DOHH2 (cell line): ENCODE measurements around the gene TFPT.

Experiments
- H3F3A ChIP-seq: fragments of 200-600 bp; sonication (generic), shearing (Covaris generic); 2 replicates; pipeline ENCODE4 v1.6.0; 2016; ENCODE audit warnings: antibody characterized with exemption, mild to moderate bottlenecking; ENCODE audit not compliant: control insufficient read depth, insufficient read depth
- H3K27ac ChIP-seq: fragments of 200-600 bp; sonication (generic); 2 replicates; pipeline ENCODE4 v1.5.1; 2014; ENCODE audit warnings: low read depth, mild to moderate bottlenecking, low read length, moderate library complexity
- H3K27me3 ChIP-seq: fragments of 200-600 bp; sonication (generic); 2 replicates; pipeline ENCODE4 v1.6.1; 2014; ENCODE audit warnings: mild to moderate bottlenecking, low read length, mixed read lengths; ENCODE audit not compliant: control insufficient read depth
- H3K36me3 ChIP-seq: fragments of 200-600 bp; sonication (generic); 2 replicates; pipeline ENCODE4 v1.6.1; 2014; ENCODE audit warnings: mild to moderate bottlenecking, low read length, moderate library complexity, mixed read lengths; ENCODE audit not compliant: control insufficient read depth
- H3K4me1 ChIP-seq: fragments of 200-600 bp; sonication (generic); 2 replicates; pipeline ENCODE4 v1.6.1; 2014; ENCODE audit warnings: mild to moderate bottlenecking, low read length, mixed read lengths; ENCODE audit not compliant: control insufficient read depth
- H3K4me2 ChIP-seq: fragments of 200-600 bp; sonication (generic); 2 replicates; pipeline ENCODE4 v1.6.0; 2014; ENCODE audit warnings: mild to moderate bottlenecking, low read length, moderate library complexity
- H3K4me3 ChIP-seq: fragments of 200-600 bp; sonication (generic); 2 replicates; pipeline ENCODE4 v1.5.1; 2014; ENCODE audit warnings: mild to moderate bottlenecking, low read length, mixed read lengths
- H3K79me2 ChIP-seq: fragments of 200-600 bp; sonication (generic); 2 replicates; pipeline ENCODE4 v1.6.1; 2014; ENCODE audit warnings: mild to moderate bottlenecking, low read length, mixed read lengths; ENCODE audit not compliant: control insufficient read depth
- H3K9me2 ChIP-seq: fragments of 200-600 bp; sonication (generic); replicated peaks from 2 replicates; pipeline ENCODE4 v1.6.1; 2014; ENCODE audit warnings: mild to moderate bottlenecking, low read length, mixed read lengths; ENCODE audit not compliant: control insufficient read depth
- H3K9me3 ChIP-seq: fragments of 200-600 bp; sonication (generic); 2 replicates; pipeline ENCODE4 v1.6.1; 2014; ENCODE audit warnings: antibody characterized with exemption, low read length, mixed read lengths; ENCODE audit not compliant: control insufficient read depth, insufficient read depth
- H4K20me1 ChIP-seq: fragments of 200-600 bp; sonication (generic); 2 replicates; pipeline ENCODE4 v1.6.0; 2014; ENCODE audit warnings: low read depth, mild to moderate bottlenecking, antibody characterized with exemption, low read length, moderate library complexity; ENCODE audit not compliant: control insufficient read depth, insufficient read depth
- EZH2phosphoT487 ChIP-seq: fragments of 200-600 bp; sonication (generic); IDR thresholded peaks from 2 replicates; pipeline ENCODE4 v1.6.1; 2017; ENCODE audit warnings: borderline replicate concordance, mild to moderate bottlenecking, antibody characterized with exemption, low read length, moderate library complexity, mixed read lengths
- TF ChIP-seq, protein P1 (sequence below): fragments of 200-600 bp; sonication (generic); IDR thresholded peaks from one replicate; pipeline ENCODE4 v1.5.1; 2014; ENCODE audit warnings: antibody characterized with exemption, mild to moderate bottlenecking, low read depth, low read length; ENCODE audit not compliant: poor library complexity, severe bottlenecking

TFPT gene

DNA sequence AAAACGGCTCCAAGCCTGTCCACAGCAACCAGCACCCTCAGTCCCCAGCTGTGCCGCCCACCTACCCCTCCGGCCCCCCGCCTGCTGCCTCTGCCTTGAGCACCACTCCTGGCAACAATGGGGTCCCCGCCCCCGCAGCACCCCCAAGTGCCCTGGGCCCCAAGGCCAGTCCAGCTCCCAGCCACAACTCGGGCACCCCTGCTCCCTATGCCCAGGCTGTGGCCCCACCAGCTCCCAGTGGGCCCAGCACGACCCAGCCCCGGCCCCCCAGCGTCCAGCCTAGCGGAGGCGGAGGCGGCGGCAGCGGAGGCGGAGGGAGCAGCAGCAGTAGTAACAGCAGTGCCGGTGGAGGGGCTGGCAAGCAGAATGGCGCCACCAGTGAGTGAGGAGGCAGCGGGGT is 32.7 kb upstream of the TFPT start:
- H3F3A ChIP-seq, result no peaks in the 10 kb centered on the region
- H3K36me3 ChIP-seq, result peaks cover 96% of the 10 kb centered on the region
- H3K4me2 ChIP-seq, result no peak overlapping the region
- no peaks in the 10 kb centered on the region for H3K9me2 ChIP-seq
- H3K4me1 ChIP-seq, result no peaks in the 10 kb centered on the region
- H3K9me3 ChIP-seq, result no peaks in the 10 kb centered on the region
- H3K27ac ChIP-seq, result no peak overlapping the region
- no peaks in the 10 kb centered on the region; the same call in 1 of the 2 replicates for H4K20me1 ChIP-seq
- no peaks in the 10 kb centered on the region for H3K27me3 ChIP-seq
- no peak overlapping the region for H3K4me3 ChIP-seq
- no peak for TF ChIP-seq EZH2phosphoT487
- TF ChIP-seq, protein P1, sequence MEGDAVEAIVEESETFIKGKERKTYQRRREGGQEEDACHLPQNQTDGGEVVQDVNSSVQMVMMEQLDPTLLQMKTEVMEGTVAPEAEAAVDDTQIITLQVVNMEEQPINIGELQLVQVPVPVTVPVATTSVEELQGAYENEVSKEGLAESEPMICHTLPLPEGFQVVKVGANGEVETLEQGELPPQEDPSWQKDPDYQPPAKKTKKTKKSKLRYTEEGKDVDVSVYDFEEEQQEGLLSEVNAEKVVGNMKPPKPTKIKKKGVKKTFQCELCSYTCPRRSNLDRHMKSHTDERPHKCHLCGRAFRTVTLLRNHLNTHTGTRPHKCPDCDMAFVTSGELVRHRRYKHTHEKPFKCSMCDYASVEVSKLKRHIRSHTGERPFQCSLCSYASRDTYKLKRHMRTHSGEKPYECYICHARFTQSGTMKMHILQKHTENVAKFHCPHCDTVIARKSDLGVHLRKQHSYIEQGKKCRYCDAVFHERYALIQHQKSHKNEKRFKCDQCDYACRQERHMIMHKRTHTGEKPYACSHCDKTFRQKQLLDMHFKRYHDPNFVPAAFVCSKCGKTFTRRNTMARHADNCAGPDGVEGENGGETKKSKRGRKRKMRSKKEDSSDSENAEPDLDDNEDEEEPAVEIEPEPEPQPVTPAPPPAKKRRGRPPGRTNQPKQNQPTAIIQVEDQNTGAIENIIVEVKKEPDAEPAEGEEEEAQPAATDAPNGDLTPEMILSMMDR, result no peak
- H3K79me2 ChIP-seq, result peaks cover under 1% of the 10 kb centered on the region; the same call in 1 of the 2 replicates

DNA sequence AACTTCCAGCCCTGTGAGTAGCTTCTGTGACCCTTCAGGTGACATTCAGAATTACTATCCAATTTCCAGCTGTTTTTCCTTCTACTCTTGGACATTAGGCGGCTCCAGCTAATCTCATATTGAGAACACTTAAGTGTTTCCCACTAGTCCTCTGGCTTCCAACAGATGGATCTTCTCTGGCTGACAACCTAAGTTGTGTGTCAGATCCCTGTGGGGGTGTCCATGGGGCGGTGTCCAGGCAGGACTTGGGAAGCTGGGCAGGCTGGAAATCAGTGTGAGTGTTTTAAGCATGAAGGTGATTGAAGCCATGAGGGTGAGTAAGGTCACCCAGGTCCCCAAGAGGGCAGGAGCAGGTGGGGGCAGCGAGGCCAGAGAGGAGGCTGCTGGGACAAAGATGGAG is 32.2 kb upstream of the TFPT start:
- H3K27ac ChIP-seq, result no peak overlapping the region
- no peak overlapping the region for H3K4me2 ChIP-seq
- H3K4me1 ChIP-seq, result no peaks in the 10 kb centered on the region
- H3K4me3 ChIP-seq, result no peak overlapping the region
- peaks cover 96% of the 10 kb centered on the region for H3K36me3 ChIP-seq
- no peaks in the 10 kb centered on the region for H3K9me3 ChIP-seq
- peaks cover 4% of the 10 kb centered on the region; the same call in 1 of the 2 replicates for H3K79me2 ChIP-seq
- H3K9me2 ChIP-seq, result no peaks in the 10 kb centered on the region
- TF ChIP-seq EZH2phosphoT487, result no peak
- TF ChIP-seq, protein P1, result no peak
- H4K20me1 ChIP-seq, result no peaks in the 10 kb centered on the region; the same call in 1 of the 2 replicates
- H3F3A ChIP-seq, result no peaks in the 10 kb centered on the region
- no peaks in the 10 kb centered on the region for H3K27me3 ChIP-seq

DNA sequence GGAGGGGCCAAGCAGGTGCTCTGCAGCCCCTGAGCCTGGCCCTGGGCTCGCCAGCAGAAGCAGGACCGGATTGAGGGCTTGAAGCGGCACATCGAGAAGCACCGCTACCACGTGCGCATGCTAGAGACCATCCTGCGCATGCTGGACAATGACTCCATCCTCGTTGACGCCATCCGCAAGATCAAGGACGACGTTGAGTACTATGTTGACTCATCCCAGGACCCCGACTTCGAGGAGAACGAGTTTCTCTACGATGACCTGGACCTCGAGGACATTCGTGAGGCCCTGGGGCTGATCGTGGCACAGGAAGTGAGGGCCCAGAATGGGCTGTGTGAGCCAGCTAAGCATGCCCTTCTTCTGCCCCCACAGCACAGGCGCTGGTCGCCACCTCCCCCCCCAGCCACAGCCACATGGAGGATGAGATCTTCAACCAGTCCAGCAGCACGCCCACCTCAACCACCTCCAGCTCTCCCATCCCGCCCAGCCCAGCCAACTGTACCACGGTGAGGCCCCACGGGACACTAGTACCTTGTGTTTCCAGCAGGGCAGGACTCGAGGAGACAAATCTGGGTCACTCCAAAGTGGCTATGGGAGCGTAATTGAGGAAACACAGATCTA is 30.2 kb upstream of the TFPT start:
- no peak overlapping the region for H3K27ac ChIP-seq
- H3K4me1 ChIP-seq, result no peaks in the 10 kb centered on the region
- H3F3A ChIP-seq, result no peaks in the 10 kb centered on the region
- peaks cover 24% of the 10 kb centered on the region for H3K79me2 ChIP-seq
- H4K20me1 ChIP-seq, result no peaks in the 10 kb centered on the region; the same call in 1 of the 2 replicates
- H3K36me3 ChIP-seq, result peaks cover 96% of the 10 kb centered on the region
- no peaks in the 10 kb centered on the region for H3K27me3 ChIP-seq
- H3K4me2 ChIP-seq, result no peak overlapping the region
- H3K9me2 ChIP-seq, result no peaks in the 10 kb centered on the region
- no peak overlapping the region for H3K4me3 ChIP-seq
- no peaks in the 10 kb centered on the region for H3K9me3 ChIP-seq
- TF ChIP-seq, protein P1, result no peak
- TF ChIP-seq EZH2phosphoT487, result no peak
